HepG2 (cell line): ENCODE results near the gene RPL32. TPM values are rescaled to one million over a fixed set of nuclear protein-coding genes. Genes with fewer than 3 reads are reported as not detected.

ENCODE experiments used
- ATAC-seq: fragments of 200-7000 bp; cut with Tn5 transposase; 3 replicates; pipeline ENCODE4 v1.9.1; 2020; ENCODE audit warnings: mild to moderate bottlenecking, moderate library complexity
- BruUV-seq: library from RNA; stranded (reverse); fragments of 400-500 nt; replicated peaks from 2 replicates; lab custom pipeline; 2021; lab: Mats Ljungman, UMichigan
- CTCF ChIA-PET: fragments of 300-600 bp; formaldehyde crosslinking; extraction: SDS; loops from one replicate; lab custom pipeline; 2021; ENCODE audit warnings: low total read pairs, inconsistent platforms, low intra/inter-chr PET ratio; lab: Yijun Ruan, JAX
- POLR2A ChIA-PET: fragments of 350-600 bp; sonication (Branson Sonifier 250); formaldehyde crosslinking; loops from one replicate; lab custom pipeline; 2020; ENCODE audit warnings: antibody characterized with exemption, inconsistent platforms; lab: Yijun Ruan, JAX
- DNase-seq: peaks from one replicate; pipeline ENCODE4 v3.0.0-alpha.2; 2015; ENCODE audit warnings: low spot score
- FAIRE-seq: peaks from 3 replicates; lab custom pipeline; 2011; peaks lifted over from hg19 to GRCh38; lab: Jason Lieb, UNC
- H2AFZ ChIP-seq: one replicate; pipeline ENCODE4 v1.6.1; 2011; ENCODE audit warnings: low read length, inconsistent platforms
- H3K27ac ChIP-seq: fragments of 300-600 bp; 3 replicates; pipeline ENCODE4 v1.8.0; 2011; ENCODE audit warnings: mixed run types, mild to moderate bottlenecking, mixed read lengths, low read length, inconsistent platforms; ENCODE audit not compliant: insufficient read depth; ENCODE audit errors: extremely low read length
- H3K27me3 ChIP-seq, 2 experiments: fragments of 200-600 bp in 1 of 2; 2 replicates in 1 of 2; 3 replicates in 1 of 2; pipeline versions ENCODE4 v1.6.0 to v1.8.0; 2011; ENCODE audit warnings: low read length in 2 of 2, mild to moderate bottlenecking in 2 of 2, moderate library complexity in 2 of 2, inconsistent platforms in 1 of 2; ENCODE audit not compliant: insufficient read depth in 2 of 2, control insufficient read depth in 1 of 2
- H3K36me3 ChIP-seq, 2 experiments: fragments of 200-600 bp in 1 of 2; replicated peaks in 1 of 2; 2 replicates in 1 of 2; 3 replicates in 1 of 2; pipeline versions ENCODE4 v1.5.1 to v1.8.0; 2011; ENCODE audit warnings: low read length in 2 of 2, inconsistent platforms in 1 of 2; ENCODE audit not compliant: insufficient read depth in 2 of 2, control insufficient read depth in 1 of 2
- H3K4me1 ChIP-seq: 2 replicates; pipeline ENCODE4 v1.5.1; 2012; ENCODE audit warnings: low read length, inconsistent platforms; ENCODE audit not compliant: insufficient read depth
- H3K4me2 ChIP-seq: 2 replicates; pipeline ENCODE4 v1.6.0; 2011; ENCODE audit warnings: low read depth, low read length, inconsistent platforms
- H3K4me3 ChIP-seq, 3 experiments: fragments of 200-600 bp in 1 of 3; sonication (generic), shearing (Covaris generic) in 1 of 3; replicated peaks in 1 of 3; 2 replicates each; pipeline ENCODE4 v1.5.1; 2011 to 2016; ENCODE audit warnings: low read length in 3 of 3, inconsistent platforms in 2 of 3, low read depth in 2 of 3, mild to moderate bottlenecking in 2 of 3, control low read depth in 1 of 3, mixed read lengths in 1 of 3; ENCODE audit not compliant: insufficient read depth in 1 of 3
- H3K79me2 ChIP-seq: one replicate; pipeline ENCODE4 v1.6.1; 2011; ENCODE audit warnings: low read length, inconsistent platforms; ENCODE audit not compliant: insufficient read depth
- H3K9ac ChIP-seq: 2 replicates; pipeline ENCODE4 v1.6.0; 2011; ENCODE audit warnings: mild to moderate bottlenecking, low read depth, low read length, inconsistent platforms; ENCODE audit not compliant: insufficient read depth
- H3K9me3 ChIP-seq: 2 replicates; pipeline ENCODE4 v1.5.1; 2012; ENCODE audit warnings: mild to moderate bottlenecking, low read length
- H4K20me1 ChIP-seq: 2 replicates; pipeline ENCODE4 v1.6.0; 2011; ENCODE audit warnings: inconsistent platforms, mild to moderate bottlenecking, low read length, moderate library complexity; ENCODE audit not compliant: insufficient read depth
- KMT2B ChIP-seq: IDR thresholded peaks from 2 replicates; pipeline ENCODE4 v1.6.1; 2016; ENCODE audit warnings: missing genetic modification reagents, missing compliant biosample characterization
- SAP130 ChIP-seq: IDR thresholded peaks from 2 replicates; pipeline ENCODE4 v1.6.1; 2016; ENCODE audit warnings: low read depth
- TMF1 ChIP-seq: sonication (generic); formaldehyde crosslinking; IDR thresholded peaks from 2 replicates; pipeline ENCODE4 v1.8.1; 2022; ENCODE audit warnings: low read depth, missing genetic modification reagents
- ZNF235 ChIP-seq: sonication (generic); formaldehyde crosslinking; IDR thresholded peaks from 2 replicates; pipeline ENCODE4 v1.8.1; 2023; ENCODE audit warnings: mild to moderate bottlenecking, missing genetic modification reagents, borderline replicate concordance
- ZNF382 ChIP-seq: sonication (generic); formaldehyde crosslinking; IDR thresholded peaks from 2 replicates; pipeline ENCODE4 v1.5.0; 2020; ENCODE audit warnings: missing genetic modification reagents, mild to moderate bottlenecking, borderline replicate concordance
- ZNF441 ChIP-seq: sonication (generic); formaldehyde crosslinking; IDR thresholded peaks from 2 replicates; pipeline ENCODE4 v1.7.0; 2021; ENCODE audit warnings: missing genetic modification reagents, borderline replicate concordance
- ZNF720 ChIP-seq: sonication (generic); formaldehyde crosslinking; IDR thresholded peaks from 2 replicates; pipeline ENCODE4 v1.4.0; 2020; ENCODE audit warnings: missing genetic modification reagents
- WGBS: methylation state at CpG from one replicate; pipeline ENCODE4 v1.1.6; 2017; ENCODE audit warnings: low lambda C conversion rate; 5-methylcytosine and 5-hydroxymethylcytosine counted together
- in situ Hi-C: cut with HindIII; loops from 2 replicates; pipeline ENCODE4 v1.10.0; 2017; ENCODE audit warnings: low pct_unique_long_range_greater_than_20kb; ENCODE audit not compliant: extremely low pct_ligation_motif_present
- intact Hi-C: fragments of 100-400 bp; cut with micrococcal nuclease; formaldehyde crosslinking; loops from one replicate; pipeline ENCODE4 v1.10.0; 2022; ENCODE audit not compliant: unreplicated experiment
- polyA plus RNA-seq, 8 experiments: library from polyadenylated mRNA; depleted of rRNA in 3 of 8; stranded (reverse) in 7 of 8; unstranded in 1 of 8; fragments of >200 nt; fragmentation: Illumina TruSeq in 4 of 8; extraction: Trizol in 4 of 8; gene quantifications; 2 replicates each; pipeline versions ENCODE4 v1.2.1 to v1.2.3, GENCODE V29; 2011 to 2016; ENCODE audit warnings: low read depth in 4 of 8, missing spikeins in 1 of 8, mixed read lengths in 1 of 8; ENCODE audit not compliant: insufficient read depth in 1 of 8
- total RNA-seq, 5 experiments: library from RNA; depleted of rRNA; stranded (reverse); fragments of >200 nt; fragmentation: Illumina TruSeq; extraction: Trizol; gene quantifications; 2 replicates each; pipeline ENCODE4 v1.2.3, GENCODE V29; 2016; ENCODE audit warnings: low read depth in 1 of 5
- TF ChIP-seq, protein P1 (sequence below): sonication (generic); formaldehyde crosslinking; IDR thresholded peaks from 2 replicates; pipeline ENCODE4 v1.8.1; 2022; ENCODE audit warnings: mild to moderate bottlenecking, missing genetic modification reagents
- TF ChIP-seq, protein P2 (sequence below): sonication (generic); formaldehyde crosslinking; IDR thresholded peaks from 2 replicates; pipeline ENCODE4 v1.4.0; 2020; ENCODE audit warnings: missing genetic modification reagents, borderline replicate concordance

RPL32 gene
- total and polyA plus RNA-seq, 2 of the 13 experiments (the other 11 are each of a cell fraction or from before 2014, with no cell fraction given) = 1,781 to 2,401 TPM

DNA sequence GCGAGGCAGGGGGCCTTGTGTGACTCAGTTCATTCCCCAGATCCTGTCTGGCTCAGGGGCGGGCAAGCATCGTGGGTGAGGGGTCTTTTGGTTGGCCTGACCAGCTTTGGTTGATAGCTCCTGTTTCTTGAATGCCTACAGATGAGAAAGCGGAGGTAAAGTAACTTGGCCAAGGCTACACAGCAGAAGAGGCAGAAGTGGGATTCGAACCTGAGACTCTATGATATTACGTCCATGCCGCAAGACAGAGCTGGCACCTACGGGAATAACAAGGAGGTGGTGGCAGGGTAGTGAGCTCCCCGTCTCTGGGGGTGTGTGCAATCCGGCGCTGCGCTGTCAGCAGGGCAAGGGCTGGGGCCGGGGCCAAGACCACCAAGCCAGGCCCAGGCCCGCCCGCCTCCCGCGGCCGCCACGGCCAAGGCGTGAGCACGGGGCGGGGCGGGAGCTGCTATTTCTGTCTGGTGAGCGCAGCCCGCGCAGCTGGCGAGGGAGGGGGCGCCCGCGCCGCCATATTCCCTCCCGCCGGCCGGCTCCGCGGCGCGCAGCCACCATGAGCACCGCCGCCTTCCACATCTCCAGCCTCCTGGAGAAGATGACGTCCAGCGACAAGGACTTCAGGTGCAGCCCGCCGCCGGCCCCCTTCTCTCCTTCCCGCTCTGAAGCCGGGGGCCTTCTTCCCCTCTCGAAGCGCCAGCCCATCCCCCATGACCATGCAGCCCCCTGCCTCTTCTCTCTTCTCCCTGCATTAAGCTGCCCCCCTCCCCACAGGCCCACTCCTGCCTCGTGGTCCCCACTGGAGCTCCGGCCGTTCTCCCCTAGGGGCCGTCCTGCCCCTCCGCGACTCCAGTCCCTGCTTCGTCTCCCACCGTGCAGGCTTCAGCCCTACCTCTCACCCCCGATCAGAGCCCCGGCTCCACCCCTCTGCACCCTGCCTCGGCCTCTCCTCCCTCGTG, 44.9 kb downstream of the RPL32 start, which contains the start of gene CAND2:
TSS of gene CAND2 (plus strand) at position 510 of the 953 bp plus-strand sequence. CDS start at position 551, 41 bp downstream.
- TF ChIP-seq, protein P1, sequence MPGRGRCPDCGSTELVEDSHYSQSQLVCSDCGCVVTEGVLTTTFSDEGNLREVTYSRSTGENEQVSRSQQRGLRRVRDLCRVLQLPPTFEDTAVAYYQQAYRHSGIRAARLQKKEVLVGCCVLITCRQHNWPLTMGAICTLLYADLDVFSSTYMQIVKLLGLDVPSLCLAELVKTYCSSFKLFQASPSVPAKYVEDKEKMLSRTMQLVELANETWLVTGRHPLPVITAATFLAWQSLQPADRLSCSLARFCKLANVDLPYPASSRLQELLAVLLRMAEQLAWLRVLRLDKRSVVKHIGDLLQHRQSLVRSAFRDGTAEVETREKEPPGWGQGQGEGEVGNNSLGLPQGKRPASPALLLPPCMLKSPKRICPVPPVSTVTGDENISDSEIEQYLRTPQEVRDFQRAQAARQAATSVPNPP (CRISPR knock-in tag) = no peak
- TF ChIP-seq ZNF235 (CRISPR knock-in tag) = no peak
- Histone ChIP-seq H3K4me2 (no peak within 1 kb of the TSS), H3K9ac (no peak within 1 kb of the TSS), H3K27me3 (peaks cover 0 to 24% of the 10 kb centered on the region in 2 experiments; a peak in 2 of 5 replicates), H2AFZ (no peak within 1 kb of the TSS), H4K20me1 (no peaks in the 10 kb centered on the region), H3K36me3 (no peaks in the 10 kb centered on the region), H3K4me1 (no peaks in the 10 kb centered on the region), H3K27ac (no peak within 1 kb of the TSS), H3K79me2 (no peaks in the 10 kb centered on the region), H3K9me3 (no peaks in the 10 kb centered on the region), H3K4me3 (no peak within 1 kb of the TSS)
- ATAC-seq (no peak), DNase-seq (no peak), FAIRE-seq (no peak)
- WGBS = 58% methylated on average over 43 of the region's 61 CpGs
- in situ Hi-C loops = no loop called here
- ChIA-PET CTCF (no interaction called here), POLR2A (no interaction called here)
- intact Hi-C loops = no loop called here
- no TSS peak for BruUV-seq

DNA sequence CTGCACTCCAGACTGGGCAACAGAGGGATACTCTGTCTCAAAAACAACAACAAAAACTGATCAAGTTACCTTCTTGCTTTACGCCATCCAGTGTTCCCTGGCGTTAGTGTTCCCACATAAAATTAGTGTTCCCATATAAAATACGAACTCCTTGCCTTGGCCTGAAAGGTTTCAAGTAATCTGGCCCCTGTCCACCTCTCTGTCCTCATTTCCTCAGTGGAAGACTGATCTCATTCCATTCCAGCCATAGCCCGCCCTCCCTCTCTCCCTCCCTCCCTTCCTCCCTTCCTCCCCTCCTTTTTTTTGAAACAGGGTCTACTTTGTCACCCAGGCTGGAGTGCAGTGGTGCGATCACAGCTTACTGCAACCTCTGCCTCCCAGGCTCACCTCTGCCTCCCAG, 47.7 kb downstream of the RPL32 start:
- WGBS = 56% methylated on average over 5 of the region's 5 CpGs
- H3K4me3 ChIP-seq = no peak overlapping the region
- H3K4me1 ChIP-seq = no peaks in the 10 kb centered on the region
- BruUV-seq = no TSS peak
- no peak for FAIRE-seq
- ChIA-PET POLR2A (no interaction called here), CTCF (no interaction called here)
- no peaks in the 10 kb centered on the region for H3K36me3 ChIP-seq
- no peak overlapping the region for H3K27ac ChIP-seq
- H3K9ac ChIP-seq = no peak overlapping the region
- H4K20me1 ChIP-seq = no peaks in the 10 kb centered on the region
- intact Hi-C loops = no loop called here
- no peak overlapping the region for H2AFZ ChIP-seq
- DNase-seq = no peak
- no peak for ATAC-seq
- no peaks in the 10 kb centered on the region for H3K79me2 ChIP-seq
- no peaks in the 10 kb centered on the region for H3K9me3 ChIP-seq
- in situ Hi-C loops = no loop called here
- H3K27me3 ChIP-seq = peaks cover 0 to 13% of the 10 kb centered on the region in 2 experiments; a peak in 2 of 5 replicates
- no peak overlapping the region for H3K4me2 ChIP-seq
- TF ChIP-seq ZNF441 (no peak), ZNF382 (no peak), SAP130 (no peak), KMT2B (CRISPR knock-in tag) (no peak), TMF1 (CRISPR knock-in tag) (no peak), ZNF720 (CRISPR knock-in tag) (no peak)
- TF ChIP-seq, protein P2, sequence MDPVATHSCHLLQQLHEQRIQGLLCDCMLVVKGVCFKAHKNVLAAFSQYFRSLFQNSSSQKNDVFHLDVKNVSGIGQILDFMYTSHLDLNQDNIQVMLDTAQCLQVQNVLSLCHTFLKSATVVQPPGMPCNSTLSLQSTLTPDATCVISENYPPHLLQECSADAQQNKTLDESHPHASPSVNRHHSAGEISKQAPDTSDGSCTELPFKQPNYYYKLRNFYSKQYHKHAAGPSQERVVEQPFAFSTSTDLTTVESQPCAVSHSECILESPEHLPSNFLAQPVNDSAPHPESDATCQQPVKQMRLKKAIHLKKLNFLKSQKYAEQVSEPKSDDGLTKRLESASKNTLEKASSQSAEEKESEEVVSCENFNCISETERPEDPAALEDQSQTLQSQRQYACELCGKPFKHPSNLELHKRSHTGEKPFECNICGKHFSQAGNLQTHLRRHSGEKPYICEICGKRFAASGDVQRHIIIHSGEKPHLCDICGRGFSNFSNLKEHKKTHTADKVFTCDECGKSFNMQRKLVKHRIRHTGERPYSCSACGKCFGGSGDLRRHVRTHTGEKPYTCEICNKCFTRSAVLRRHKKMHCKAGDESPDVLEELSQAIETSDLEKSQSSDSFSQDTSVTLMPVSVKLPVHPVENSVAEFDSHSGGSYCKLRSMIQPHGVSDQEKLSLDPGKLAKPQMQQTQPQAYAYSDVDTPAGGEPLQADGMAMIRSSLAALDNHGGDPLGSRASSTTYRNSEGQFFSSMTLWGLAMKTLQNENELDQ (CRISPR knock-in tag) = no peak
